GM13977 (cell line): Measurements from ENCODE around the gene SERPINE1.
"Not testable (repeated sequence)": the region's sequence is repeated elsewhere in the genome, so short reads cannot be mapped to it uniquely, and the experiment has no call there.

Source experiments
- DNase-seq: peaks from one replicate; pipeline ENCODE4 v3.0.0; 2012; ENCODE audit warnings: low spot score
- in situ Hi-C: fragments of 300-500 bp; cut with MboI; formaldehyde crosslinking; loops from one replicate; pipeline ENCODE4 v1.12.0; 2022; ENCODE audit warnings: low sequenced_read_pairs, low pct_unique_long_range_greater_than_20kb, mixed read lengths, inconsistent platforms; ENCODE audit not compliant: unreplicated experiment
- TF ChIP-seq, protein P1 (sequence below): IDR thresholded peaks from 2 replicates; pipeline ENCODE4 v1.5.1; 2012; ENCODE audit warnings: mild to moderate bottlenecking, control low read depth; ENCODE audit not compliant: insufficient read depth; ENCODE audit errors: extremely low read depth, missing control alignments

The SERPINE1 gene

DNA sequence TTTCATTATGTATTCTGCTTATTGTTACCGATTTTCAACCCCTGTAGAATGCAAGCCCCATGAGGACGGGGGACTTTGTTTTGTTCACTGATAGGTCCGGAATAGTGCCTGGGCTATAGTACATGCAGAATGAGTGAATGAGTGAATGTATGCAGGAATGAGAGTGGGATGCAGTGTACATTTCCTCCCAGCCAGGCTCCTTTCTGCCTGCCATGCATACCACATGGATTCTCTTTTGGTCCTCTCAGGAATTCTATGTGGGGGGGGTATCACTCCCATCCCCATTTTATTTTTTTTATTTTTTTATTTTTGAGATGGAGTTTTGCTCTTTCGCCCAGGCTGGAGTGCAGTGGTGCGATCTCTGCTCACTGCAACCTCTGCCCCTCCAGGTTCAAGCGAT, 24.9 kb upstream of the SERPINE1 start:
- TF ChIP-seq, protein P1, sequence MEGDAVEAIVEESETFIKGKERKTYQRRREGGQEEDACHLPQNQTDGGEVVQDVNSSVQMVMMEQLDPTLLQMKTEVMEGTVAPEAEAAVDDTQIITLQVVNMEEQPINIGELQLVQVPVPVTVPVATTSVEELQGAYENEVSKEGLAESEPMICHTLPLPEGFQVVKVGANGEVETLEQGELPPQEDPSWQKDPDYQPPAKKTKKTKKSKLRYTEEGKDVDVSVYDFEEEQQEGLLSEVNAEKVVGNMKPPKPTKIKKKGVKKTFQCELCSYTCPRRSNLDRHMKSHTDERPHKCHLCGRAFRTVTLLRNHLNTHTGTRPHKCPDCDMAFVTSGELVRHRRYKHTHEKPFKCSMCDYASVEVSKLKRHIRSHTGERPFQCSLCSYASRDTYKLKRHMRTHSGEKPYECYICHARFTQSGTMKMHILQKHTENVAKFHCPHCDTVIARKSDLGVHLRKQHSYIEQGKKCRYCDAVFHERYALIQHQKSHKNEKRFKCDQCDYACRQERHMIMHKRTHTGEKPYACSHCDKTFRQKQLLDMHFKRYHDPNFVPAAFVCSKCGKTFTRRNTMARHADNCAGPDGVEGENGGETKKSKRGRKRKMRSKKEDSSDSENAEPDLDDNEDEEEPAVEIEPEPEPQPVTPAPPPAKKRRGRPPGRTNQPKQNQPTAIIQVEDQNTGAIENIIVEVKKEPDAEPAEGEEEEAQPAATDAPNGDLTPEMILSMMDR, result no peak
- in situ Hi-C loops, result no loop called here
- no peak for DNase-seq

DNA sequence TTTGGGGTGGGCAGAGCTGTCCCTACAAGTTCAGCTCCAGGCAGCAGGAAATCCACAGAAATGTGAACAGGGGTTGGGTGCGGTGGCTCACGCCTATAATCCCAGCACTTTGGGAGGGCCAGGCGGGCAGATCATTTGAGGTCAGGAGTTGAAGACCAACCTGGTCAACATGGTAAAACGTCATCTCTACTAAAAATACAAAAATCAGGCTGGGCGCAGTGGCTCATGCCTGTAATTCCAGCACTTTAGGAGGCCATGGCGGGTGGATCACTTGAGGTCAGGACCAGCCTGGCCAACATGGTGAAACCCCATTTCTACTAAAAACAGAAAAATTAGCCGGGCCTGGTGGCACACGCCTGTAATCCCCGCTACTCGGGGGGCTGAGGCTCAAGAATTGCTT, 23.2 kb upstream of the SERPINE1 start:
- in situ Hi-C loops, DNase-seq: not testable (repeated sequence)

DNA sequence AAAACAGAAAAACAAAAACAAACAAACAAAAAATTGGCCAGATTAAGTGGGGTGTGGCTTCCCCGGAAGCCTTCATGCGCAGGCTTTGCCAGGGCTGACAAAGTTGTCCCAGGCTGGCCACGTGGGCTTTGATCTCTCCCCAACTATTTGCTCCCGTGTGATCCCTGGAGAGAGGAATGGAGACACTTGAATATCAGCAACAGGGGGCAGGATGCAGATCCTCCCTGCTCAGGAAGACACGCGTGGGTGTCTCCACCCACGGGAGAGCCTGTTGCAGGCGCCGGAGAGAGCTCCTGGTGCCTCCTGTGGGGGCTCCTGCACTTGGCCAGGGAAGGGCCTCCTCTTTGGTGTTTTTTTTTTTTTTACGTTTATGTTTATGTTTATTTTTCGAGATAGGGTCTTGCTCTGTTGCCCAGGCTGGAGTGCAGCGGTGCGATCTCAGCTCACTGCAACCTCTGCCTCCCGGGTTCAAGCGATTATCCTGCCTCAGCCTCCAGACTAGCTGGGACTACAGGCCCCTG, 22.7 kb upstream of the SERPINE1 start:
- DNase-seq, result no peak
- TF ChIP-seq, protein P1, result no peak
- in situ Hi-C loops, result no loop called here

DNA sequence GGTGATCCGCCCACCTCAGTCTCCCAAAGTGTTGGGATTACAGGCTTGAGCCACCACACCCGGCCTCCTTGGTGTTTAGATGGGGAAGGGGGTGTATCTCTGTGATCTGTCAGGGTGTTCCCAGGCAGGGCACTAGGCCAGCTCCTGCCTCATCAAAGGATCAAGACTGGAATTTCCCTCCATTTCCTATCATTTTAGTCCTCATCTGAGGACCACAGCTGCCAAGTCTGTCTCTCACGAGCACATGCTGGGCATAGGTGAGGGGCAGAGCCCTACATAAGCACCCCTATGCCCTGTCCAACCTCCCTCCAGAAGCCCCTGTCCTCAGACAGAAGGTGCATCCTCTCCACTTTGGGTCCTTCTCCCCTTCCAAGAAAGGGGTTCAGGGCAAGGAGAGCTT, 22.1 kb upstream of the SERPINE1 start:
- in situ Hi-C loops, result no loop called here
- TF ChIP-seq, protein P1, result no peak
- DNase-seq, result no peak

DNA sequence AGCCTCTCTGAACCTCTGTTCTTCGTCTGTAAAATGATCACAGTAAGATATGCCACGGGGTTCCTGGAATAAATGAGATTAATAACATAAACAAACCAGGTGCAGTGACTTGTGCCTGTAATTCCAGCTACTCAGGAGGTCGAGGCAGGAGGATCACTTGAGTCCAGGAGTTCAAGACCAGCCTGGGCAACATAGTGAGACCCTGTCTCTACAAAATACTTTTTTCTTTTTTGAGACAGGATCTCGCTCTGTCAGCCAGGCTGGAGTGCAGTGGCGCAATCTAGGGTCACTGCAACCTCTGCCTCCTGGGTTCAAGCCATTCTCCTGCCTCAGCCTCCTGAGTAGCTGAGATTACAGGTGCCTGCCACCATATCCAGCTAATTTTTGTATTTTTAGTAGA, 21.7 kb upstream of the SERPINE1 start:
- DNase-seq, in situ Hi-C loops: not testable (repeated sequence)

DNA sequence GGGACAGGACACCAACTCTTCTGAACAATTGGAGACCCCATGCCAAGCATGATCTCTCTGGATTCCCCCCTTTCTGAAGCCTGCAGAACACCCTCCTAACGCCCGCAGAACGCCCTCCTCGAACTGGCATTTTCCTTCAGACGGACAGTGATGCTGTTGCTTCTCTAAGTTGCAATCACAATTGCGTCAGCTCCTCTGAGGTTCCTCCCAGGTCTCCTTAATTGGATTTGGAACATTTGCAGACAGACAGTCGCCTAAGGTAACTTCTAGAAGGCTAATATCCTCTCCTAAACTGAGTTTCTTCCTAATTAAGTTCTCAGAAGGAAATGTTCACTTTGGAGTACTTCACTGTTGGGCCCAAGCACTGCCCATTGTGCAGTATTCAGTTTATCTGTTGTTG, 20.5 kb upstream of the SERPINE1 start:
- in situ Hi-C loops, result no loop called here
- no peak for DNase-seq
- TF ChIP-seq, protein P1, result no peak

DNA sequence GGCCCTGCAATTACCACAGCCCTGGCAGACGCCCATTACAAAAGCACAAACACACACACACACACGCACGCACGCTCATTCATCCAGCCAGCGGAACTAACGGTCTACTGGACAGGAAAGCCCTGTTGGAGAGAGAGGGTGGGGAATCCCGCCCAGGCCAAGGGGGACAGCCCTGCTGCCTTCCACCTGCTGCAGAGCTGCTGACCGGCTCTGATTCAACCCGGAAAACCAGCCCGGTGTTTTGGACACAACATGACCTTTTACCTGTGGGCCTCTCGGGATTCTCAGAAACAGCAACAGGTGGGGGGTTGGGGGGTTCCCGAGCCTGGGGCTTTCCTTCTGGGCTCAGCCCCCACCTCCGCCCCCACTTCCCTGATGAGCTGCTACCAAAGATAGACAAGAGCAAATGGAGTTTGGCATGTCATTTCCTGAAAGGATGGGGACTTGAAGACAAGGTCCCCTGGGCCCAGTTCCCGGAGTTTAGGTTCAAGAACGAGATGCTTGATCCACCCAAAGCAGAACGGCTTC, 18.5 kb upstream of the SERPINE1 start:
- in situ Hi-C loops, result no loop called here
- TF ChIP-seq, protein P1, result no peak
- peak; percentile 69 for DNase-seq

DNA sequence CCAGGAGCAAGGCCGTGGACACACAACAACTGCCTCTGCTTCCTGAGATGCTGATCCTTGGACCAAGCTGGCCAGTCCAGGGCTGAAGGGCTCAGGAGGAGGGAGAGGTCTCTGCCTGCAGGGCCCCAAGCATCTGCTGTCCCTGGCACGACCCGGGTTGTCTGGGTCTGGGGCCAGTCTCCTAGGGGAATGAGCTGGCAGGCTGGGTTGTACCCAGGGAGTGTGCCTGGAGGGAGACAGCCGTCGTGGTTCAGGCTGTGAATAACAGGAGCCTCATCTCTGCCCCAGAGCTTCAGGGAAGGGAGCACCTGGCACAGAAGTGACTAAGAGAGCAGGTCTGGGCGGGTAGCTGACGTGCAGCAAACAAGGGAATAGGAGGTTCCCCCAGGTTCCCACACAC, 17.9 kb upstream of the SERPINE1 start:
- no peak for DNase-seq
- TF ChIP-seq, protein P1, result no peak
- in situ Hi-C loops, result no loop called here
